Adipose tissue (tissue), 3 donors: ENCODE measurements around the gene GIN1. TPM values are rescaled to one million over a fixed set of nuclear protein-coding genes. Genes with fewer than 3 reads are reported as not detected.
"Not testable (repeated sequence)": the region's sequence is repeated elsewhere in the genome, so short reads cannot be mapped to it uniquely, and the experiment has no call there.

Experiments
- H3K27ac ChIP-seq: one replicate; pipeline ENCODE4 v1.5.1; 2013; ENCODE audit warnings: low read depth, low read length
- WGBS, 3 donors: extraction: QIAGEN DNeasy Blood & Tissue Kit; methylation state at CpG; one replicate each; pipeline ENCODE4 v1.1.7; 2013; 5-methylcytosine and 5-hydroxymethylcytosine counted together
- polyA plus RNA-seq, 3 donors: library from polyadenylated mRNA; stranded (reverse); fragments of 200-250 nt; gene quantifications; one replicate each; pipeline ENCODE4 v1.2.3, GENCODE V29; 2013
- donor health status: healthy with polysubstance abuse.
- donor health status: Bipolar disorder and iron deficiency.
- donor health status: healthy.

The GIN1 gene
- polyA plus RNA-seq, 3 donors: 2.0 to 3.3 (median 2.0) TPM

DNA sequence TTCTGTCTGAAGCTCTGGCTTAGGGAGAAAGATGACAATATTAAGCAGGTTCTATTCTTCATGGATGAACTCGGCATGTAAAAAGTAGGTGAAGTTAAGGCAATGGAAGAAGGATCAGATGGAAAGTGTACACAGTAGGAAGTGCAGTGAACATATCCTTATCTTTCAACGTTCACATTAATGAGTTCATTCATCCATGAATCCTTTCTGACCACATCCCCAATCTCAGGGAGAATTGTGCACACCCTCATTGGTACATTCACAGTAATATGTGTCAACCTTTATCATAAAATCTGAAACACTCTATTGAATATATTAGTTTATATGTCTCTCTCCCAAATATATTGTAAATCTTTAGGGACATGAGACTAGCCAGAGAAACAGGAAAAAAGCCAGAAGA is 5.5 kb downstream of the GIN1 start:
- no peak overlapping the region for H3K27ac ChIP-seq
- 70 to 79% (median 79%) methylated on average over 2 of the region's 2 CpGs for WGBS, 3 donors

DNA sequence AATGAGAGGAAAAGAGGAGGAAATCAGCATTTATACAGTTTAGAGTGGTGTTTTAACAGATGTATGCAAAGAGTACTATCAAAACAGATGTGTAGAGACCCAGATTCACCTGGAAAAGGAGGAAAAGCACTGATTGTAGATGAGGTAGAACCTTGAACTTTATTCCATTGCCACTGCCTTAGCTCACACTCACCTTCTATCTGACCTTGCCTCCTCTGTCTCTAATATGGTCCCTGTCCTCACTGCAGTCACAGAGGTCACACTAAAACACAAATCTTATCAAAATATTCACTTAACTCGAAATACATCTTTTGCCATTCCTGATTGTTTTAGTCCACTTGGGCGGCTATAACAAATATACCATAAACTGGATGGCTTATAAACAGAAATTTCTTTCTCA is 7.0 kb downstream of the GIN1 start:
- H3K27ac ChIP-seq: no peak overlapping the region
- 92 to 97% (median 97%) methylated on average over 2 of the region's 2 CpGs for WGBS, 3 donors

DNA sequence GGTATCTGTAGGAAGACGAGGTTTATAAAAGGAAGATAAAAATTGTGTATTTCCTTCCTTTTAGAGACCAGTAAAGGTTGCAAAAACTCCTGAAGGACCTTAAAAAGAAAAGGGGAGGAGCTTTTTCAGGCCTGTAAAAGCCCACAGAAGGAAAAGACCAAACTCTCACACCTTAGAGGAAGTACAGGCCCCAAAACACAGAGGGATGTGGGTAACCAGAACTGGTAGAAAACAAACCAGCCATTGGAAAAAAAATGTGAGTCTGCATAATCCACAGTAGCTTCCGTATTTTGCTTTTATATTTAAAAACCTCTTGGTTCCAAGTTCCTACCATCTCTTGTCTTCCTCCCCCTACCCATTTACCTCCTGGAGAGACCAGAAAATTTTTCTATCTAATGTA is 8.5 kb downstream of the GIN1 start:
- WGBS, 3 donors: 51 to 93% (median 69%) methylated on average over 2 of the region's 2 CpGs
- no peak overlapping the region for H3K27ac ChIP-seq

DNA sequence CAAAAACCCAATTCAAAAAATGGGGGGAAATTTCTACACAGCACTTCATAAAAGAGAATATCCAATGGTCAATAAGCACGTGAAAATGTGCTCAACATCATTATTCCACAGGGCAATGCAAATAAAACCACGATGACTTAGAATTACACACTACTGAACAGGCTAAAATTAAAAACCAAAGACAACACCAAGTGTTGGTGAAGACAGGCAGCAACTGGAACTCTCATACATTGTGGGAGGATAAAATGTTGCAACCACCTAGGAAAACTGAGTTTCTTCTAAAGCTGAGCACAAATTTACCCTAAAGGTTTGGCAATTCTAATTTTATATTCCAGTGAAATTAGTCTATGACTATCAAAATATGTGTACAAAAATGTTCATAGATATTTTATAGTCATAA is 9.5 kb downstream of the GIN1 start:
- WGBS, 3 donors: 92 to 100% (median 96%) methylated on average over 2 of the region's 2 CpGs

GRCh38 chr5:103109277-103109676 is 10.7 kb downstream of the GIN1 start:
- 86 to 95% (median 95%) methylated on average over 1 of the region's 1 CpG for WGBS, 3 donors
- no peak overlapping the region for H3K27ac ChIP-seq

More for the DNA sequence above, 9.5 kb downstream of the GIN1 start:
- H3K27ac ChIP-seq: no peak overlapping the region

GRCh38 chr5:103108086-103108485 is 11.9 kb downstream of the GIN1 start:
- no peak overlapping the region for H3K27ac ChIP-seq
- 41 to 83% (median 71%) methylated on average over 2 of the region's 2 CpGs for WGBS, 3 donors

GRCh38 chr5:103102234-103102633 is 17.7 kb downstream of the GIN1 start:
- 57 to 91% (median 84%) methylated on average over 1 of the region's 1 CpG for WGBS, 3 donors
- no peak overlapping the region for H3K27ac ChIP-seq

DNA sequence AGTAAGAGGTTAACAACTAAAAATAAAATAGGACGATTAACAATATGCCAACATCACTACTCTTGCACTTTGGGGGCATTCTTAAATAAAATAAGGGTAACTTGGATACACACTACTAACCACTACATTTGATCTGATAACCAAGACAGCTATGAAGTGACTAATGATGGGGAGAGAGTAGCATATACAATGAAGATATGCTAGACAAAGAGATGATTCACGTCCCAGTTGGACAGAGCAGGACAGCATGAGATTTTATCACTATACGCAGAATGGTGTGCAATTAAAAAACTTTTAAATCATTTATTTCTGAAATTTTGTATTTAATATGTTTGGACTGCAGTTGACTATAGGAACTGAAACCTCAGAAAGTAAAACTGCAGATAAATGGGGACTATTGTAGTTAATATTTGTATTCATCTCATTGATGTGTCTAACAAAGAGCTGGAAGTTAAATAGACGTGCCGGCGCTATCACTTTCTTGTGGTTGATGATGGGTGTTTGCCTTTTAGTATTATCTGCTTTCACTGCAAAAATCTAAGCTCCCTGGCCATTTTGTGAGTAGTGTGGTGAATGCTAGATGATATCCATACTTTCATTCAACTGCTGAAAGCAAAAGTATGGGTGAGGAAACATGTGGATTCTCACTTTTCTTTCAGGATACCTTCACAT is 18.7 kb downstream of the GIN1 start:
- no peak overlapping the region for H3K27ac ChIP-seq
- WGBS, 3 donors: 94% methylated on average over 6 of the region's 6 CpGs

DNA sequence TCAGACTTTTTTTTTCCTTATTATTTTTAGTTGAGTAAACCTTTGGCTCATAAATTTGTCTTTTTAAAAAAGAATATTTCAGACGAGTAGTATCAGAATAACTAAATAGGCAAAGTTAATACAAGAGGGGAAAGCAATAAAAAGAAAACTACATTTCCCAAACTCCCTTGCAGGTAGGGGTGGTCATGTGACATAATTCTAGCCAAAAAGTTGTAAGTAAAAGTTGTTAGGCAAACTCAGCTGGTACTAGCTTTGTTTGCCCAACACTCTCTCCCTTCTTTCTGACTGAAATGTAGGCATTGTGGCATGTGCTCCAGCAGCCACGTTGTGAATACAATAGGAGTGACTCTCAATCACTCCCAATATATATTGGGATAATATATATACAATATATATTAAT is 20.9 kb downstream of the GIN1 start:
- 64 to 82% (median 78%) methylated on average over 2 of the region's 2 CpGs for WGBS, 3 donors
- no peak overlapping the region for H3K27ac ChIP-seq

DNA sequence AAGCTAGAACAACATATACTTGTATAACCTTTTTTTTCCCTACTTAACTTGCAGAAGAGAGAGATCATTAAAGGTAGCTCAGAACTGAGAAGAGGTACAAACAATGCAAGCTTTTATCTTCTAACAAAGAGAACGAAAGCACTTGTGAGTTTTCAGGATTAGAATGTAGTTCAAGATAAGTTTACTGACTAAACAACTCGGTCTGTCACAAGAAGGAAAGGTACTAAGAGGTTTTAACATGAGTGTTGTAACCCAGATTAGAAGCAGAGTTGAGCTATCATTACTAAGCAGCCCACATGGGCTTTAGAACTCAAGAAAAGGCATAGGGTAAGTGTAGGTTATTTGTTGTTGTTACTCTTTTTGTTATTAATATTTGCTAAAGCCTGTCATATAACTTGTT is 25.2 kb downstream of the GIN1 start:
- WGBS, 3 donors: 26 to 88% (median 85%) methylated on average over 2 of the region's 2 CpGs
- no peak overlapping the region for H3K27ac ChIP-seq

- H3K27ac ChIP-seq: no peak overlapping the region
- WGBS, 3 donors: 51 to 95% (median 92%) methylated on average over 1 of the region's 1 CpG
Observed at GRCh38 chr5:103093727-103094126, 26.2 kb downstream of the GIN1 start.

- WGBS, 3 donors: 77 to 89% (median 86%) methylated on average over 3 of the region's 3 CpGs
- no peak overlapping the region for H3K27ac ChIP-seq
Observed at GRCh38 chr5:103092676-103093075, 27.3 kb downstream of the GIN1 start.

- no peak overlapping the region for H3K27ac ChIP-seq
- WGBS, 3 donors: 93 to 98% (median 97%) methylated on average over 1 of the region's 1 CpG
Observed at GRCh38 chr5:103090791-103091190, 29.1 kb downstream of the GIN1 start.

DNA sequence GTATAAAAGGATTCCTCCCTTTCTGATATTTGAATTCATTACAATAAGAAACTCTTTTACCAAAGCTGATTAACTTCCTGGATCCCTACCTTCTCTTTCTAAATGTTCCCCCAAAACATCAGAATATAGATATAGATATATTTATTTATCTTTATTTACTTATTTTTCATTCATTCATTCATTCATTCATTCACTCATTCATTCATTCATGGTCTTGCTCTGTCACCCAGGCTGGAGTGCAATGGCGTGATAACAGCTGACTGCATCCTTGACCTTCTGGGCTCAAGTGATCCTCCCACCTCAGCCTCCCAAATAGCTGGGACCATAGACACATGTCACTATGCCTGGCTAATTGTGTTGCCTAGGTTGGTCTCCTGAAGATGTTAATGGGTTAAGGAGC is 30.7 kb downstream of the GIN1 start:
- no peak overlapping the region for H3K27ac ChIP-seq
- 99 to 100% (median 100%) methylated on average over 1 of the region's 1 CpG for WGBS, 3 donors

DNA sequence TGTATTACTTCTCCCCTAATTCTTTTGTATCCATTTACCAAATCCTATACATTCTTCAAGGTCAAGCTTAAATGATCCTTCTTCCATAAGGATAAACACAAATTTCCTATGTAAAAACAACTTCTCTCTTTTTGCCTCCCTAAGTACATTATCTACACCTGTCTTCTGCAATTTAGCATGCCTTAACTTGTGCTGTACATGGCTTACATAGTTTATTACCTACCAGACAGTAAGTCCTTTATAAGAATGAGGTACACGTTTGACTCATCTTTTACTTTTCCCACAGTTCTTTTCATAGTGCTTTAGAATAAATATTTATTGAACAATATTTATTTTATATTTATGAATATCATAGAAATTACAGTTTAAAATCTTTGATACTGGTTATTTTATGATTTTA is 33.4 kb downstream of the GIN1 start:
- WGBS, 3 donors: 94 to 100% (median 95%) methylated on average over 1 of the region's 1 CpG
- no peak overlapping the region for H3K27ac ChIP-seq

DNA sequence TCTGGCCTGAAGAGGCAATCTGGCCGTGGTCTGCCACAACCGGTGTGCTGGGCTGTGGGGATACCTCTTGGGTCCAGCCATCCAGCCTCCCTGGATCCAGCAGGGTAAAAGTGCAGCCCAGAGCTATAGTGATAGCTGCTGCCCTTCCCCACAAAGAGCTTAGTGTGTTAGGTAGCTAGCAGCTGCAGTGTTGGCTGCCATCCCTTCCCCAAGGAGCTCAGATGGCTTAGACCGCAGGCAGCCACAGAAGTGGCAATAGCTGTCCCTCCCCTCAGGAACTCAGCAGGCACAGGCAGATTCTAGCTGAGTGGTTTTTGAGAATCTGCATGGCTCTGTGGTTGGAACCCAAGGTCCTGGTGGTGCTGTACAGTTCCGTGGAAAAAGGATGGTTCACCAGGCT is 40.1 kb downstream of the GIN1 start:
- no peak overlapping the region for H3K27ac ChIP-seq
- WGBS, 3 donors: 65 to 99% (median 84%) methylated on average over 4 of the region's 4 CpGs

- no peak overlapping the region for H3K27ac ChIP-seq
- 87 to 95% (median 94%) methylated on average over 4 of the region's 4 CpGs for WGBS, 3 donors
Observed at GRCh38 chr5:103075442-103075841, 44.5 kb downstream of the GIN1 start.

DNA sequence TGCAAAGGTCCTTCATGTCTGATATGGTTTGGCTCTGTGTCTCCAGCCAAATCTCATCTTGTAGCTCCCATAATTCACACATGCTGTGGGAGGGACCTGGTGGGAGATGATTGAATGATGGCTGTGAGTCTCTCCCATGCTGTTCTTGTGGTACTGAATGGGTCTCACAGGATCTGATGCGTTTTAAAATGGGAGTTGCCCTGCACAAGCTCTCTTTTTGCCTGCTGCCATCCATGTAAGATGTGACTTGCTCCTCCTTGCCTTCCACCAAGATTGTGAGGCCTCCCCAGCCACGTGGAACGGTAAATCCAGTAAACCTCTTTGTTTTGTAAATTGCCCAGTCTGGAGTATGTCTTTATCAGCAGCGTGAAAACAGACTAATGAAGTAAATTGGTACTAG is 46.4 kb downstream of the GIN1 start:
- WGBS, 3 donors: 55 to 89% (median 77%) methylated on average over 4 of the region's 4 CpGs

DNA sequence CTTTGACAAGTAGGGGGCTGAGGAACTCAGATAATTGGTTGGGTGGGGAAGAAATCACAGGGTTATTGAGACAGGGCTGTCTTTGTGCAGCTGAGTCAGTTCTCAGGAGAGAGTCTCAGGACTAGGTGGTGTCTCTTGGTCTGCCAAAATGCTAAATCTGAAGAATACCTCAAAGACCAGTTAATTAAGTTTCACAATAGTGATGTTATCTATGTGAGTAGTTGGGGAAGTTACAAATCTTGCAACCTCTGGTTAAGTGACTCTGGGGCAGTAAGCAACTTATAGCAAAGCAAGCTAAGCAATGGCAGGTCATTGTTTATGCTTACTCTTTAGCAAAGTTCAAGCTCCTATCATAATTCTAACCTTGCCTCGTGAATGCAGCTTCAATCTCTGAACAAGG is 53.6 kb downstream of the GIN1 start:
- 50 to 81% (median 55%) methylated on average over 1 of the region's 1 CpG for WGBS, 3 donors
- H3K27ac ChIP-seq: no peak overlapping the region

More for the DNA sequence above, 46.4 kb downstream of the GIN1 start:
- H3K27ac ChIP-seq: not testable (repeated sequence)

DNA sequence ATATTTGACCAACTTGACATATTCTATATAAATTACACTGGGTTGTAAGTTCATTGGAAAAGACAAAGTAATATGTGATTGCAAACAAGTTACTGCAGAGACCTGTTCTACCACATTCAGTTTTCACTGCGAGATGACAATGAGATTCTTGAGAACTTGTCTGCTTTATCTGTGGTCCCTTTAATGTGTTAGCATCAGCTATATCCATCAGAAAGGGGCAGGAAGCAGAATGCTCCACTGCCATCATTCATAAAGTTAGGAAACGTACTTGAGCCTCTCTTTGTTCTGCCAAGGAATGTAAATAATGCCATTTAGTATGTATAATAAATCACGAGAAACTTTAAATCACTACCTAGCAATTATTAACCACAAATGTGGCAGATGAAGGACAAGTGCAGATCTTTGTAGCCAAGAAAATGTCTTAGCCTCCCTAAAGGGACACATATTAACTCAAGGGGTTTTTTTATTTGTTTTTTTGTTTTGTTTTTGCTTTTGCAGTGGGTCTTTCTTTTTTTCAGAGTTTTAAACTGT is 59.4 kb downstream of the GIN1 start:
- no peak overlapping the region for H3K27ac ChIP-seq
- WGBS, 3 donors: 14 to 47% (median 47%) methylated on average over 3 of the region's 3 CpGs
